GM12891 (cell line): ENCODE data around the gene MYH15.

ENCODE experiments used
- POLR2A ChIP-seq: IDR thresholded peaks from 2 replicates; pipeline ENCODE4 v1.6.1; 2011; ENCODE audit warnings: low read depth, low read length, control low read depth
- POLR2AphosphoS5 ChIP-seq: IDR thresholded peaks from 2 replicates; pipeline ENCODE4 v1.6.1; 2011; ENCODE audit warnings: low read depth, low read length, control low read depth
- SPI1 ChIP-seq: IDR thresholded peaks from 2 replicates; pipeline ENCODE4 v1.6.1; 2011; ENCODE audit warnings: low read depth, low read length, control low read depth
- TAF1 ChIP-seq: IDR thresholded peaks from 2 replicates; pipeline ENCODE4 v1.6.1; 2011; ENCODE audit warnings: low read depth, low read length, control low read depth

DNA sequence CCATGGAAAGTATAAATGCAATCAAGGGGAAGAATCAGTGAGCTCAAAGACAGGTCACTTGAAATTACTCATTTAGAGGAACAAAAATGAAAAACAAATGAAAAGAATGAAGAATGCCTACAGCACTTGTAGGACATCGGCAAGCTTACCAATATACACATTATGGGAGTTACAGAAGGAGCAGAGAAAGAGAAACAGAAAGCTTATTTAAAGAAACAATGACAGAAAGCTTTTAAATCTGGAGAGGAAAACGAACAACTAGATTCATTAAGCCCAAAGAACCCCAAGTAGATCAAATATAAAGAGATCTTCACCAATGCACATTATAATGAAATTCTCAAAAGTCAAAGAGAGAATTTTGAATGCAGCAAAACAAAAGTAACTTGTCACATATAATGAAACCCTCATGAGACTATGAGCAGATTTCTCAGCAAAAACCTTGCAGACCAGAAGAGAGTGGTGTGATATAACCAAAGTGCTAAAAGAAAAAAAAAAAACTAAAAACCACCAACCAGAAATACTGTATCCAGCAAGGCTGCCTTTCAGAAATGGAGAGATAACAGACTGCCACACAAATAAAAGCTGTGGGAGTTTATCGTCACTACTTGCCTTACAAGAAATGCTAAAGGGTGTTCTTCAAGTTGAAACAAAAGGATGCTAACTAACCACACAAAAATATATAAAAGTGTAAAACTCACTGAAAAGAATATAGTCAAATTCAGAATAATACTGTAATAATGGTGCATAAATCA lies 63.1 kb downstream of the MYH15 start:
- no peak for TF ChIP-seq POLR2A
- TF ChIP-seq POLR2AphosphoS5, result no peak
- no peak for TF ChIP-seq SPI1
- no peak for TF ChIP-seq TAF1
